Stimulated activated CD4-positive, alpha-beta T cell treated with anti-CD3 and anti-CD28 coated beads, Interleukin-1b, Interleukin-23, amount 100 ng/mL, for 4 hours (primary cell): Measurements from ENCODE around the gene PSMA3.

Experiments used
- DNase-seq, 2 donors: peaks; one replicate each; pipeline ENCODE4 v3.0.0-alpha.2; 2020; ENCODE audit warnings: low read depth in 2 of 2

Gene PSMA3

DNA sequence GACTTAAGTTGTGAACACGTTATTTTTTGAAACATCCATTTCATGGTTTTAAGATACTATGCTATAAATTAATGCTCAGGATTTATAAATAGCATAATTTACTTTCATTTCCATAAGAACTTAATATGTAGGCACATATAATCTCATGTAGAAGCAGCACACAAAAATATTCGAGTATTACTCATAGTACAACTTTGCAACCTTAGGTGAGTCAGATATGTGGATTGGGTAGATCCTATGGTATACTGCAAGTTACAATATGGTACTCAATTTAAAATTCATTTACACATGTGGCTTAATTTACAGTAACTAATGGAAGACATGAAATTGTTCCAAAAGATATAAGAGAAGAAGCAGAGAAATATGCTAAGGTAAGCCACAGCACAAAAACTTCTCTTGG lies 26.0 kb downstream of the PSMA3 start:
- no peak for DNase-seq

DNA sequence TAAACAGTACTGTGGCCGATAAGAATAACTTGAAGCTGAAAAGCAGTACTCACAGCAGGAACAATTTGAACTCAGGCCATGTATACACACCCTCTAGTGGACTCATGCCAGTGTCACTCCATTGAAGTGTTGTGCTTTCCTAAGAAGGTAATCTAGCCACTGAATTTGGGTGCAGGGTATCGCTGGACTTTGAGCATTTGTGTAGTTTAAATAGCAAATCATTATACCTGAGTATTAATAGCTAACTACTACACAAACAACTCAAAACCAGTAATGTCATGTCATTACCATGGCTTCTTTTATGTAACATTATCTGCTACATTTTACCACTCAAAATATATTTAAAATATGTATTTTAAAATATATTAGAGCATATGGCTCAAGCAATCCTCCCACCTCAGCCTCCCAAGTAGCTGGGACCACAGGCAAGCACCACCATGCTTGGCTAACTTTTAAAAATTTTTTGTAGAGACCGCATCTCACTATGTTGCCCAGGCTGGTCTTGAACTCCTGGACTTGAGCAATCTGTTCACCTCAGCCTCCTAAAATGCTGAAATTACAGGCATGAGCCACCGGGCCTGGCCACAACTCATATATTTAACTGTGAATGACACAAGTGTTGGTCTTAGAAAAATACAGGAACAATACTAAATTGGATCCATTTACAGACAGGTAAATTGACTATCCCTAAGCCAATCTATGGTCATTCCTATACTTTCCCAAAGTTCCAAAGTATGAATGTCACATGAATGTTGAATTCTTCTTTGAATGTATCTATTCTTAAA lies 28.1 kb downstream of the PSMA3 start:
- DNase-seq: no peak

DNA sequence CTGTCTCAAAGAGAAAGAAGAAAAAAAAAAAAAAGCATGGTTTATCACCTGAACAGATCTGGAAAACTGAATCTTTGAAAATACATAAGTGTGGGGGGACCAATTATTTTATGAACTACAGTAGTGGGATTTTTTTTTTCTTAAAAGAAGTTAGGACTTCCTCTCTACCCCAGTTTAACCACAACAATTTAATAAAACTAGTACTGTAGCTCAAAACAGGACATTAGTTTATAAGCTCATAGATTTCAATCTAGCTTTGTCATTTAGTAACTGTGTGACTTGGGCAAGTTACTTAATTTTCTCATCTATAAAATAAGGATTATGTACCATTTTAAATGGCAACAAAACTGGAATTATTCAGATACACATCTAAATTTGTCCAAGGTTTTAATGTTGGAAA lies 30.2 kb downstream of the PSMA3 start:
- no peak for DNase-seq

DNA sequence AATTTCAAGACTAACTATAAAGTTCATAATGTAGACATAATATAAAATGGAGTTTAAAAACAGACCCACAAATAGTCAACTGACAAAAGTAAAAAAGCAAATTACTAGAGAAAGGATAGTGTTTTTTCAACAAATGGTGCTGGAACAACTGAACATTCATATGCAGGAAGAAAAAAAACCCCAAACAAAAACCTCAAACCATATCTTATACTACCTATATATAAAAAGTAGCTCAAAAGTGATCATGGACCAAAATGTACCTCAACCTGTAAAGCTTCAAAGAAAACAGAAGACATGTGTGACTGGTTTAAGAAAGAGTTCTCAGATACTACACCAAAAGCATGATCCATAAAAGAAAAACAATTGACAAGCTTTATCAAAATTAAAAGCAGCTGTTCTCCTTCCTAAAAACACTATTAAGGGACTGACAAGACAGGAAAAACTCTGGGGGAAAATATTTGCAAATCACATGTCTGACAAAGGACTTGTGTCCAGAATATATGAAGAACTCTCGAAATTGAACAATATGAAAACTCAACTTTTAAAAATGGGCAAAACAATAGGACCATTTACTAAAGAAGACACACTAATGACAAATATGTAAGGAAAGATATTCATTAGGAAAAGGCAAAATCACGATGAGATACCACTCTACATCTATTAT lies 31.0 kb downstream of the PSMA3 start:
- no peak for DNase-seq

DNA sequence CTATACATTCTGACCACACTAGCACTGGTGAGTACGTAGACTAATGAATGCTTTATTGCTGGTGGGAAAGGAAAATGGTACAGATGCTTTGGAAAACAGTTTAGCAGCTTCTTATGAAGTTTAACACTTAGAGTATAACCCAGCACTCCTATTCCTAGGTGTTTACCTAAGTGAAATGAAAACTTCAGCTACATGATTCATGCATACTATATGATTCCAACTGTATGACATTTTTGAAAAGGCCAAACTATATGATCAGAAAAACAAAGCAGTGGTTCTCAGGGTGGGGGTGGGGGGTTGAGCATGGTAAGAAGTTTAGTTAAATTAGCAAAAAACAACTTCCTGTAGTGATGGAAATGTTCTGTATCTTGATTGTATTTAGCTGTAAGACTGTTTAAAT lies 31.6 kb downstream of the PSMA3 start:
- no peak for DNase-seq

DNA sequence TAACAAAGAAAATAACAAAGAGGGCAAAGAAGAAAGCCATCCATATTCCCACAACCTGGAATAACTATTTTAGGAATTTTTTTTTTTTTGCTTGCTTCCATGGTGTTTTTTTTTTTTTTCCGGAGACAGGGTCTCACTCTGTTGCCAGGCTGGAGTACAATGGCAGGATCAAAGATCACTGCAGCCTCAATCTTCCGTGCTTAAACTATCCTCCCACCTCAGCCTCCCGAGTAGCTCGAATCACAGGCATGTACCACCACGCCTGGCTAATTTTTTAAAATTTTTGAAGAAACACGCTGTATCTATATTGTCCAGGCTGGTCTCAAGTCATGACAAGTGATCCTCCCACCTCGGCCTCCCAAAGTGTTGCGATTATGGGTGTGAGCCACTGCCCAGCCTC lies 33.5 kb downstream of the PSMA3 start:
- DNase-seq: no peak

DNA sequence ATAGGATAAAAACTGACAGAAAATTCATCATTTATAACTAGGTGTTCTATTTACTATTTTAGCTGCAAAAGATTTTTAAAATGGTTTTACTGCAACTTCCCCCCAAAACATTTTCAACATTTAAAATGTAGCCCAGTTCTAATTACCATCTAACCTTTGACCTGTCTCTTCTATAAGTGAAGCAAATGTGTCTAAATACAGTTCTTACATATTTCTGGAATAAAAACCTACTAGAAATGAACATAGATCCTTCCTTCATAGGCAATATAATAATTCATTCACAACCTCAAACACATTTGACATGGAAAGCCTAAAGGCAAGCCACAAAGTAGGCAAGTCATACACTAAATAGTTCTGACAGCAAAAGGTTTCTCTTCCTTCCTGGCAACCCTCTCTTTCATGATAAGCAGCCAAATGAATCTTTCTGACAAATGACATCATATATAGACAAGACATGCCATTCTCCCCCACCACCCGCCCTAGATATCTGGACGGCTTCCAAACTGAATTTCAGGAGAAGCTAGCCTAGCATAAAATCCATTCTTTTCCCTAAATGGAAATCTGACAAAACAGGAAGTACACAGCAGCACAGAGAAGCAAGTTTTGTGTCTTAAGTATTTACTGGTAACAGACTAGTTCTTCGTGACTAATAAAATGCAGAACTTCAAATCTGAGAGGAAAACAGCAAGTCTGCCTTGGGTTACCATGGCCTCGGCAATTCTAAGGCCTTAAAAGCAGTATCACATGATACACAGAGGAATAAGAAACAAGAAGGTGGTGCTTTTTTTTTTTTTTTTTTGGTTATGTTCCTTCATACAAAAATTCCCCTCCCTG lies 36.5 kb downstream of the PSMA3 start:
- no peak for DNase-seq

DNA sequence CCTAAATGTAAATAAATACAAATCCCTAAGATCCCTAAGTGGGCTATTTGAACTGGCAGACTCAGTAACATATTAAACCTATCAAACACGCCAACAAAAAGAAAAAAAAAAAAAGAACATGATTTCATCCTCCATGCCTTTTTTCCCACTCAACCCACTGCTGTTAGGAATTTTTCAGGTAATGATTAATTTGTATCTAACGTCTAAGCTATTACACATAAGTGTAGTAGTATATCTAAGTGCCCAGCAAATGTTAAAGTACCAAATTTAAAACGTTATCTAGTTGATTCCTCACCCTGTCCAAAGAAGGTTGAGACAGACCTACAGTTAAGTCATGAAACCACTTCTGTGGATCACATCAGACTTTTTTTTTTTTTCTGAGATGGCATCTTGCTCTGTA lies 37.3 kb downstream of the PSMA3 start:
- DNase-seq: no peak

DNA sequence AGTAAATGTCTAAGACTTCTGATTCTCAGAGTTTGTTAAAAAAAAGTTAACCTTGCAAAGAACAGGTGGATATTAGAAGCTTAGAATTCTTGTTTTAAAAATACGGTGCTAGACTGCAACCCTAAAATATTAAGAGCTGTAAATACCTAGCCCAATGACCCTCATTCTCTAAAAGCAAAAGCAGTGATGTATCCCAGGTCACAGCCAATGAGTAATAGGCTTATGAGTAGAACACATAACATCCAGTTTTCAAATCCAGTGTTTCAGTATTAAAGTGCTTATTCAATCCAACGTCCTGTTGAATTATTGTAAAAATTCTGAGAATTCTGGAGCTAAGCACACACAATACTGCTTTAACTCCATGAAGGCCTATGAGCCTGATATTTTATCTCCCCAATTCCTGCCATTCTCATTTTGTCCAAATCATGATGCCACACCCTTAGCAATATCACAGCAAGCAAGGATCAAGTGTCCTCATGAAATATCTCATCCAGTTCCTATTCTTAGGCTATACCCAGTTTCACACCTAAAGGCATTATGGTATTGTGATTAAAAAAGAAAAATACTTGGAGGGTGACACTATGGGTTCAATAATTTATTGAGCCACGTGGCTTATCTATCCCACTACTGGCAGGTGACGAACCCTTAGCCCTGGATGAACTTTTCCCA lies 38.4 kb downstream of the PSMA3 start:
- DNase-seq: no peak

DNA sequence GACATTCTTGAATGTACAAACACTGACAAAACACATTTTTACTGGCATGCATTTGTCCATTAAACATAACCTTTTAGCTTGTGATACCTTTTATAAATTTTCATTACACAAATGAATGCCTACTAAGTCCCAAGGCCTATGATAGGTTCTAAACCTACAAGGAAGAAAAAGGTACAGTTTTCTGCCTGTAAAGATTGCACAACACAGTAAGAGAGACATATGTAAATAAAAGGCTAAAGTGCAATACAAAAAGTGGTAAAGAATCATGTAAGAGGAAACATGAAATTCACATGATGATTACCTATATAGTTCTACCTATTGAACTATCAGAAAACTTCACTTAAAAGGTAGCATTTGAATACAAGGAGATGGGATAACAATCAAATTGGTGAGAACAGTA lies 39.1 kb downstream of the PSMA3 start:
- no peak for DNase-seq

DNA sequence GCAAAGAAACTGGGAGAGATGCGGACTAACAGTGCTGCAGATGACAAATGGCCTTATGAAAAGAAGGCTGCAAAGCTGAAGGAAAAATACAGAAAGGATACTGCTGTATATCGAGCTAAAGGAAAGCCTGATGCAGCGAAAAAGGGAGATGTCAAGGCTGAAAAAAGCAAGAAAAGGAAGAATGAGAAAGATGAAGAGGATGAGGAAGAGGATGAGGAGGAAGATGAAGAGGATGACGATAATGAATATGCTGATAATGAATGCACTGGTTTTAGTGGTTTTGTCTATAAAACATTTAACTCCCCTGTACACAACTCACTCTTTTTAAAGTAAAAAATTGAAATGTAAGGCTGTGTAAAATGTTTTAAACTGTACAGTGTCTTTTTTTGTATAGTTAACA lies 40.5 kb downstream of the PSMA3 start:
- DNase-seq: no peak

DNA sequence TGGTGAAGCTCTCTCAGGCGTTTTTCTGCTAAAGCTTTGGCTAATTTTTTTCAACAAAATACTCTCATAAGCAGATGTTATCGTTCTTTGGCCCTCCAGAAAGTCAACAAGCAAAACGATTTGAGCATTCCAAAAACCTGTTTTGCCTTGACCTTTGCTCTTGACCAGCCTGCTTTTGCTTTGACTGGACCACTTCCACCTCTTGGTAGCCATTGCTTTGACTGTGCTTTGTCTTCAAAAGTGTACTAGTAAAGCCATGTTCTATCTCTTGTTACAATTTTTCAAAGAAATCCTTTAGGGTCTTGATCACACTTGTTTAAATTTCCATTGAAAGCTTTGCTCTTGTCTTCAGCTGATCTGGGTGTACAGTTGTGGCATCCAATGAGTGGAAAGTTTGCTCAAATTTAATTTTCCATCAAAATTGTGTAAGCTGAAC lies 43.0 kb downstream of the PSMA3 start:
- DNase-seq: no peak

DNA sequence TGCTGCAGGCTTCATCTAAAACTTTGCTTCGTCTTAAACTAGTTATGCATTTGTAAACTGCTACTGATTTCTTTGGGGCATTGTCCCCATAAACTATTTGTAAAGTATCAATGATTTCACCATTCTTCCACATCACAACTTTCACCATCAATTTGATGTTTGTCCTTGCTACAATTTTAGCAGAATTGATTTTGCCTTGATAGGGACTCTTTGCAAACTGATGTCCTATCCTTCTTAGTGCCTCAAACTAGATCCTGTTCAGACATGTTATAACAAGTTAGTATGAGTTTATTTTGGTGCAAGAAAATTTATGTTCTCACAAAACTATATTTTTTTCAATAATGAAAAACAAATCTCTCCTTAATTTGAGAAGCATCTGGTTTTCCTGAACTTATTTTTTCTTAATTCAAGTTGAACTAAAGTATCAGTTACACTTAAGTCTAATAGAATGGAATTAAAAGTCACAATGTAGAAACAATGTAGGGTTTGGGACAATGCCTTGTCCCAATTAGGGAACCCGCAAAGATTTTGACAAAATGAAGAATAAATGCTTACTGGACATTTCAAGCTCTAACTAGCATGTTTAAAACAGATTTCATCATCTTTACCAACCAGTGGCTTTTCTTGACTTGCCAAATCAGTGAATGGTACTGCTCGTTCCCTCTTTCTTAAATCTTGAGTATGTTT lies 43.6 kb downstream of the PSMA3 start:
- no peak for DNase-seq

DNA sequence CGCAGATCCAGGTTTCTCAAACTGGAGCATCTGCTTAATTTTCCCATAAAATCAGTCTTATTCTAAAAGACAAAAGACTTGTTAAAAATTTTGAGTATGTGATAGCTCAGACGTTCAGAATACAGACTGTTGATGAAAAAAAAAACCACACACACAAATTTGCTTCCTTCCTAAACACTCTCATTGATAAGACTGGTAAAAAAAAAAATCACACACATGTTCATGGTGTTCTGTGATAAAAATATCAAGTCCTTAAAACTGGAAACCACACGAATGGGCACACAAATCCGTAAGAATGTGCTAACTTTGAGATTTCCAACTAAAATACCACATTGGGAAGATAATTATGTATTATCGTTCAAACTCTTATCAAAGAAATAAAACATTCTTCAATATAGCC lies 47.0 kb downstream of the PSMA3 start:
- DNase-seq: no peak

DNA sequence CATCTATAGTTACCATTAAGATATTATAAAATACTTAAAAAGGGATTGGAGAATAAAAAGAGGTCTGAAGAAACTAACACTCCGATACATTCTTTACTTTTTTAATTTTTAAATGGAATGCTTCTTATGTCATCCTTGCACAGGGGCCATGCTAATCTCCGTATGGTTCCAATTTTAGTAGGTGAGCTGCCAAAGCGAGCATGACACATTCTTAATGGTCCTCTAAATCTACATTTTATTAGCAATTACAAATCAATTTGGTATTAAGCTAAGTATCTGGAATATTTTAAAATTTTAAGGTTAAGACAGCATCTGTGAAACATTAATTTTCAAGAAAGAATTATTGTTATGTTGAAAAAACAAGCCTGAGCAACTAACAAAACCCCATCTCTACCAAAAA lies 47.5 kb downstream of the PSMA3 start:
- DNase-seq: no peak

DNA sequence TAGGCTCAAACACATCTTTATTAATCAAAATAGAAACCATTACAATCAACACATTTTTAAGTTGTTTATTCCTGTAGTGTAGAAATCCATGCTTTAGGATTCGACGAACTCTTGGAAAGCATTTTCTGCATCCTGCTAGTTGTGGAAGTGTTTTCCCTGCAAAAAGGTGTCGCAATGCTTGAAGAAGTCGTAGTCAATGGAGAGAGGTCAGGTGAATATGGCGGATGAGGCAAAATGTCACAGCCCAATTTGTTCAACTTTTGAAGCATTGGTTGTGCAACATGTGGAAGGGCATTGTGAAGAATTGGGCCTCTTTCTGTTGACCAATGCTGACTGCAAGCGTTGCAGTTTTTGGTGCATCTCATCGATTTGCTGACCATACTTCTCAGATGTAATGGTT lies 49.6 kb downstream of the PSMA3 start:
- no peak for DNase-seq

DNA sequence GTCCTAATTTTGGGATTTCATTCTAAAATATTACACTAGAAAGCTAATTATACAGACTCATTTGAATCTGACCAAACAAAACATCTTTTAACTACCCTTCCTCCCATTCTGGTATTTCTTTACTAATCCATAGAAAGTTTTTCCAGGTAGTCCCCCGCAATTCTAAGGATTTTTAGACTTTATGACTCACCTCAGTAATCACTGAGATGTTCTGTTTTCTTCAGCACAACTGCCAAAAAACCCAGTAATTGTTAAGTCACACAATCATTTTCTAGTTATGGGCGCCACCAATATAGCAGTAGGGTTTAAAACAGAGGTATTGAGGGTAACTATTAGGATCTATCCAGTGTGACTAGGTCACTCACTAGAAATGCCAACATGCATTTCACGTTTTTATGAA lies 52.1 kb downstream of the PSMA3 start:
- DNase-seq: no peak

DNA sequence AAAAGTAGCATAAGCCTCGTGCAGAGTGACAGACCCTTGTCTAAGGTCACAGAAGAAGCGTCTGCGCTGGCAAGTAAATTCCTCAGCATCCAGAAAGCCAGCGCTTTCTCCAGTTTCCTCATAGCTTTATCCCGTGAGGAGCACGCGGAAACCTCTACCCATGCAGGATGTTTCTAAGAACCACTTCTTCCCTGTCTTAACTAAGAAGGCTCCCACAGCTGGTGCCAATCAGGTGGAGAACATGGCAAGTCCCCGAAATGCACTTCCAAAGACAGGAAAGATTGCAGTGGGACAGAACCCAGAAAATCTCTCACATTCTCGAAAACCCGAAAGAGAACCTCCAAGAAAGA lies 52.7 kb downstream of the PSMA3 start:
- DNase-seq: no peak

DNA sequence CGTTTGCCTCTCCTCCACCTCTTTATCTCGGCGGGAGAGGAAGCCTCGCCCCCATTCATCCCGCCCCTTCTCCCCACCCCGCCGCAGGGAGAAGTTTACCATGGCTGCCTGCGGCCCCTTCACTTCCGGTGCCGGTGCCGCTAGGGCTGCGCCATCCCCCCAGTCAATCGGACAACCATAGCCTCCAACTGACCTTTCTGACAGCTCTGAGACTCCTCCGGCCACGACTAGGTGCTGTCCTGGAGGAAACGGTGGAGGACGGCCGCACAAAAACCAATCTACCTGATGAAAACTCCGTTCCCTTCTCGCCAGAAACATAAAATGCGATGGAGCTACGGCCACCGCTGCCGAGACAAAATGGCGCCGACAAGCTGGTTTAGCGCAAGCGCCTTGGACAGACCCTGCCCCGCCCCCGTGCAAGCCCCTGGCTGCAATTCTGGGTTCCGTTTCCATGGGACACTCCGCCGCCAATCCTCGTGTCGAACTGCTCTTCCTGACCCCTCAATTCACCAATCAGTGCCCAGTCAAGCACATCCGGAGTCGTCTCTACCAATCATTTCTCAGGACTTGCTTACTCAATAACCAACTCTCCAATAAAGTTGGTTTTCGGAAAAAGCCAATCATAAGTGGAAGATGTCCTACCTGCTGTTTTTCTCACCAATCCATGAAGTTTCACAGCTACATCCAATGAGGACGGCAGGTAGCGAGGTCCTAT lies 53.3 kb downstream of the PSMA3 start:
- DNase-seq: peak; percentile 94 to 97

DNA sequence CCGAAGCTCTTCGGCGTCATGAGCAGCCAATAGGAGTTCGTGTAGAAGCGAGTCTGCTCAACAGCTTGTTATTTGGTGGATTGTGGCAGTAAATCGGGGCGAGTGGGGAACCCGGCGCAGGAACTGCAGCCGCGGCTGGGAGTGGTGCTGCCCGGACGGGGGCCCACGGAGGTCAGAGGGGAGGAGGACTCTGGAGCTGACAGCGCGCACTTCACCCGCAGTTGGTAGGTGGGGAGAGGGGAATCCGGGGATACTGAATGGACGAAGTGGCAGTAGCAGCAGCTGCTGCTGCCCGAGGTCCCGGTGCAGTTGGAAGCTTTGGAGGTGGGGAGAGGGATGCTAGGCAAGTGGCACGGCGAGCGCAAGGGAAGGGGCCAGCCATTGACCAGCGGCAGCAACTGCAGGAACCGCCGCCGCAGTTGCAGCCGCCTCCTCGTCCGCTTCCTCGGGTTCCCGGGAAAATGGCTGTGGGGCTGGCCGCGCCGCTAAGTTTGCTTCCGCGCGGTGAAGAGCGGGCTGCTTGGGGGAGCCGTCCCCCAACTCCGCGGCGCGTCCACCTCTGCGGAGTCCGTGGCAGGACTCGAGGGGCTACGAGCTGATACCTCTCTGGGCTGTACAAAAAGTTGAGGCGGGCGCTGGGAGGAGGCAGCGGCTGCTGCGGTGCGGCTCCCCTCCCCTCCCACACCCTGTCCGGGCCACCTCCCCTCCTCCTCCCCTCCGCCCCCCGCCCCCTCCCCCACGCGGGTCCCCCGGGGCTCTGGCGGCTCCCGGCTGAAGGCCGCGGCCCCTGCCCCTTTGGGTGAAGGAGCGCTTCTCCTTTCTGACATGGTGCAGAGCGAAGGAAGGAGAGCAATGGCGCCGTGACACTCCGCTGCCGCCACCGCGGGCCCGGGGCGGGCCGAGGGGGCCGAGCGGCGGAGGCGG lies 54.1 kb downstream of the PSMA3 start, which contains the start of gene ARID4A:
TSS of gene ARID4A (plus strand) at position 79 of the 924 bp plus-strand sequence. CDS start 1,300 bp downstream, outside the sequence.
- DNase-seq: peak; percentile 2 to 50
